Aortic smooth muscle cell (primary cell): ENCODE results near the gene ZNF664. TPM values are rescaled to one million over a fixed set of nuclear protein-coding genes. Genes with fewer than 3 reads are reported as not detected.

Experiments used
- total RNA-seq: library from RNA; depleted of rRNA; stranded (reverse); fragments of >200 nt; gene quantifications from 2 replicates; pipeline ENCODE4 v1.2.3, GENCODE V29; 2014

ZNF664 gene
- 35.5 and 52.5 TPM in 2 replicates for total RNA-seq

DNA sequence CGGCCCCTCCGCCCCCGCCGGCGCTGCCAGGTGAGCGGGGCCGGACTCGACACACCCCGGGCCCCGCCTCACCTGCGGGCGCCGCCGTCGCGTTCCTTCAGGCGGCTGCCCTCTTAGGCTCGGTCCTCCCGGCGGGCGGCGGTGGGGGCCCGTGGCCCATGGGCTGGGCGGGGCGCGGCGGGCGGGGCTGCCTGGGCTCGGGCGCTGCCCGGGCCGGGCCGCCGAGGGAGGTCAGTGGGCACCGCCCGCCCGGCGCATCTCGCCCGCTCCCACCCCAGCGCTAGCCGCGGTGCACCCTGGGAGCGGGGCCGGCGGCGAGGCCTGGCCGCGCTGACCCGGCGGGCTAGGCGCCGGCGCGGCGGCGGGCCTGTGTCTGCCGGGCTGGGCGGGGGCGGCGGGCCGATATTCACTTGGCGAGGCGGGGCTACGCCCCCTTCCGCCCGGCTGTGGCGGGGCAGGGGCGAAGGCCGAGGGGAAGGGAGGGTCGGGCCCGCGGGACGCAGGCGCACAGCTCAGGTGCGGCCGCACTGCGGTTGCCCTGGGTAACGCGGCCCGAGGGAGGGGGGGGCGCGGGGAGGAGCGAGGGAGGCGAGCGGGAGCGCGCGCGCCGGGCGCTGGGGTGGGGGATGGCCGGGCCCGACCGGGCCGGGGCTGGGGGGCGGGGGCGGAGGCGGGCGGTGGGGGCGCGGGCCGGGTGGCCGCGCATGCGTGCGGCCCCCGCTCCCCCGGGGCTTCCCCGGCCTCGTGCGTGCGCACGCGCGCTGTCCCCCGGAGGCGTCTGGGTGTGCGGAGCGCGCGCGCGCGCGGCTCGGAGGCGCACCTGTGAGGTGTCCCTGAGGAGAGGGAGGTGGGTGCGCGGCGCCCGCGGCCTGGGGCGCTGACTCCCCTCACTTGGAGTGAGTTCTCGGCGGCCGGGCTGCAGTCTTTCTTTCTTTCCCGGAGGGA is at the start of gene ZNF664, which contains the start of gene CCDC92:
TSS of gene ZNF664 (plus strand) at position 759 of the 945 bp plus-strand sequence. CDS start 38,930 bp downstream, outside the sequence.
TSS of gene CCDC92 (minus strand) at position 375 of the 945 bp plus-strand sequence. CDS start 28,526 bp downstream, outside the sequence.

Other genes starting within 250 kb of the ZNF664 start
- 0.13 TPM in 1 of 2 replicates, not detected in the other for gene DNAH10, start 210.9 kb upstream of the ZNF664 start, total RNA-seq
- gene CCDC92, start 384 bp upstream of the ZNF664 start, total RNA-seq = 8.2 and 20.9 TPM in 2 replicates